22Rv1 (cell line): ENCODE measurements around the gene SND1.
A peak's percentile ranks its signal among the peaks of the same experiment; 100 is the strongest.

Source experiments
- H3K27ac ChIP-seq: fragments of 450-650 bp; 2 replicates; pipeline ENCODE4 v1.5.1; 2017
- CTCF ChIP-seq: fragments of 450-650 bp; IDR thresholded peaks from 2 replicates; pipeline ENCODE4 v1.5.1; 2017; ENCODE audit warnings: mild to moderate bottlenecking
- ZFX ChIP-seq: fragments of 450-650 bp; IDR thresholded peaks from 2 replicates; pipeline ENCODE4 v1.6.1; 2017; ENCODE audit warnings: antibody characterized with exemption, borderline replicate concordance

SND1 gene

GRCh38 chr7:128019288-128019687 is 367.3 kb downstream of the SND1 start:
- TF ChIP-seq ZFX, result no peak
- TF ChIP-seq CTCF, result no peak
- H3K27ac ChIP-seq, result no peak overlapping the region

- no peak overlapping the region for H3K27ac ChIP-seq
- TF ChIP-seq ZFX (no peak), CTCF (peak; percentile 74)
Observed at GRCh38 chr7:128020159-128020558, 368.2 kb downstream of the SND1 start.

- no peak overlapping the region; the same call in 1 of the 2 replicates for H3K27ac ChIP-seq
- TF ChIP-seq CTCF, result no peak
- TF ChIP-seq ZFX, result no peak
Observed at GRCh38 chr7:128021366-128021765, 369.4 kb downstream of the SND1 start.

- H3K27ac ChIP-seq, result no peak overlapping the region
- TF ChIP-seq ZFX (no peak), CTCF (no peak)
Observed at GRCh38 chr7:128022631-128023532, 370.9 kb downstream of the SND1 start.

GRCh38 chr7:128024151-128024550 is 372.2 kb downstream of the SND1 start:
- TF ChIP-seq ZFX (no peak), CTCF (no peak)
- H3K27ac ChIP-seq, result no peak overlapping the region

GRCh38 chr7:128025380-128025779 is 373.4 kb downstream of the SND1 start:
- H3K27ac ChIP-seq, result no peak overlapping the region
- TF ChIP-seq CTCF (no peak), ZFX (no peak)

- TF ChIP-seq ZFX (no peak), CTCF (no peak)
- H3K27ac ChIP-seq, result no peak overlapping the region
Observed at GRCh38 chr7:128025819-128026218, 373.8 kb downstream of the SND1 start.
